C4-2B (cell line): ENCODE results near the gene HLTF.

ENCODE experiments used
- ZFX ChIP-seq: fragments of 450-650 bp; IDR thresholded peaks from 2 replicates; pipeline ENCODE4 v1.6.1; 2017
- TF ChIP-seq, protein P1 (sequence below): fragments of 450-650 bp; conservative IDR thresholded peaks from 2 replicates; pipeline ENCODE4 v1.5.1; 2017; ENCODE audit warnings: mild to moderate bottlenecking

DNA sequence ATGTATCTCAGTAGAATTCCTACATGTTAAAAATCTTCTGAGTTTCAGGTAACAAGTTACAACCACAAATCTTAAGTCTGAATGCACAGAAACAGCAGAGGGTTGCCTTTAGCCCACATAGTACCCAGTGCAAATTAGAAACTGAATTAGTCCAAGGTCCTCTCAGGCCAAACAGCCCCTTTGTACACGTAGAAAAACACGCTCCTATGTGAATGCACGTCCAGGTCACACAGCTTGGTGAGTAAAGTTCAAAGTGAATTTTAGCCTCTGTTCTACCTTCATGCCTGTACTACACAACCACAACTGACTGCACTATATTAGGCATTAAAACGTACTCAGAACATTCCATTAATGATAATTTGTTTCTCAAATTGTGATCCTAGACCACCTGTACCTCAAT, 48.6 kb downstream of the HLTF start:
- TF ChIP-seq, protein P1, sequence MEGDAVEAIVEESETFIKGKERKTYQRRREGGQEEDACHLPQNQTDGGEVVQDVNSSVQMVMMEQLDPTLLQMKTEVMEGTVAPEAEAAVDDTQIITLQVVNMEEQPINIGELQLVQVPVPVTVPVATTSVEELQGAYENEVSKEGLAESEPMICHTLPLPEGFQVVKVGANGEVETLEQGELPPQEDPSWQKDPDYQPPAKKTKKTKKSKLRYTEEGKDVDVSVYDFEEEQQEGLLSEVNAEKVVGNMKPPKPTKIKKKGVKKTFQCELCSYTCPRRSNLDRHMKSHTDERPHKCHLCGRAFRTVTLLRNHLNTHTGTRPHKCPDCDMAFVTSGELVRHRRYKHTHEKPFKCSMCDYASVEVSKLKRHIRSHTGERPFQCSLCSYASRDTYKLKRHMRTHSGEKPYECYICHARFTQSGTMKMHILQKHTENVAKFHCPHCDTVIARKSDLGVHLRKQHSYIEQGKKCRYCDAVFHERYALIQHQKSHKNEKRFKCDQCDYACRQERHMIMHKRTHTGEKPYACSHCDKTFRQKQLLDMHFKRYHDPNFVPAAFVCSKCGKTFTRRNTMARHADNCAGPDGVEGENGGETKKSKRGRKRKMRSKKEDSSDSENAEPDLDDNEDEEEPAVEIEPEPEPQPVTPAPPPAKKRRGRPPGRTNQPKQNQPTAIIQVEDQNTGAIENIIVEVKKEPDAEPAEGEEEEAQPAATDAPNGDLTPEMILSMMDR, result no peak
- no peak for TF ChIP-seq ZFX
